Measurements from ENCODE around the gene PPDPF.
A peak's percentile ranks its signal among the peaks of the same experiment; 100 is the strongest.

PPDPF gene

DNA sequence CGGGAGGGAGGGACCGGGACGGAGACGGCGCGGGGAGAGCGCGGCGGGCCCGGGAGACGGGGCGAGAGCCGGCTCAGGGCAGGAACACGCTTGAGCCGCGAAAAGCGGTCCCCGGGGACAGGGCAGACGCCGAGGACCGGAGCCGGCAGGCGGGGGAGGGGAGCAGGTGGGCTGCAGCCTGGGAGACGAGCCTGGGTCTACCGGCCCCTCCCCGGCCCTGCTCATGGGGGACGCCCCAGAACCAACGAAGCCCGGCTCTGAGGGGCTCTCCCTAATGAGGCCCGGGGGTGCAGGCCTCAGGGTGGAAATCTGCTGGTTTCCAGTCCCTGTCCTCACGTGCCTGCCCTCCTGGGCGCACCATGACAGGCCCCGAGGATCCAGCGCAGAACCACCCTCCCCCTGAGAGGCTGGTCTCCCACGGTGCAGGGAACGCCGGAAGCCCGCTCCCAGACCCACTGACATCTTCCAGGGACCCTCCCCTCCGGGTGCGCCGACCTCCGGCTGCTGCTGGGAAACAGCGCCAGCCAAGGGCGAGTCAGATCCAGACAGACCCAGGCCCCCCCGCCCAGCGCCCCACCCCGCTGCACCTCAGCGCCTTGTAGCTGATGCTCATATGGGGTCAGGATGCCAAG, 21.1 kb upstream of the PPDPF start:
- Histone ChIP-seq H3K9me3 (ENCODE audit: control insufficient read depth, low read length) (no peaks in the 10 kb centered on the region), H3K9ac (no peak overlapping the region), H3K36me3 (ENCODE audit: control insufficient read depth, insufficient read depth, low read length) (no peaks in the 10 kb centered on the region), H3K27me3 (ENCODE audit: control insufficient read depth, insufficient read depth, low read length) (no peaks in the 10 kb centered on the region), H3K4me3 (ENCODE audit: low read depth, low read length) (peak overlapping the region; percentile 33), H3K79me2 (no peaks in the 10 kb centered on the region), H3K4me1 (peaks cover 3% of the 10 kb centered on the region), H3K4me2 (ENCODE audit: low read length) (peak overlapping the region; percentile 51), H3K27ac (no peak overlapping the region), H2AFZ (peak overlapping the region; percentile 56)
- TF ChIP-seq, protein P1, sequence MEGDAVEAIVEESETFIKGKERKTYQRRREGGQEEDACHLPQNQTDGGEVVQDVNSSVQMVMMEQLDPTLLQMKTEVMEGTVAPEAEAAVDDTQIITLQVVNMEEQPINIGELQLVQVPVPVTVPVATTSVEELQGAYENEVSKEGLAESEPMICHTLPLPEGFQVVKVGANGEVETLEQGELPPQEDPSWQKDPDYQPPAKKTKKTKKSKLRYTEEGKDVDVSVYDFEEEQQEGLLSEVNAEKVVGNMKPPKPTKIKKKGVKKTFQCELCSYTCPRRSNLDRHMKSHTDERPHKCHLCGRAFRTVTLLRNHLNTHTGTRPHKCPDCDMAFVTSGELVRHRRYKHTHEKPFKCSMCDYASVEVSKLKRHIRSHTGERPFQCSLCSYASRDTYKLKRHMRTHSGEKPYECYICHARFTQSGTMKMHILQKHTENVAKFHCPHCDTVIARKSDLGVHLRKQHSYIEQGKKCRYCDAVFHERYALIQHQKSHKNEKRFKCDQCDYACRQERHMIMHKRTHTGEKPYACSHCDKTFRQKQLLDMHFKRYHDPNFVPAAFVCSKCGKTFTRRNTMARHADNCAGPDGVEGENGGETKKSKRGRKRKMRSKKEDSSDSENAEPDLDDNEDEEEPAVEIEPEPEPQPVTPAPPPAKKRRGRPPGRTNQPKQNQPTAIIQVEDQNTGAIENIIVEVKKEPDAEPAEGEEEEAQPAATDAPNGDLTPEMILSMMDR (IDR thresholded peaks at IDR 0.05), result no peak

DNA sequence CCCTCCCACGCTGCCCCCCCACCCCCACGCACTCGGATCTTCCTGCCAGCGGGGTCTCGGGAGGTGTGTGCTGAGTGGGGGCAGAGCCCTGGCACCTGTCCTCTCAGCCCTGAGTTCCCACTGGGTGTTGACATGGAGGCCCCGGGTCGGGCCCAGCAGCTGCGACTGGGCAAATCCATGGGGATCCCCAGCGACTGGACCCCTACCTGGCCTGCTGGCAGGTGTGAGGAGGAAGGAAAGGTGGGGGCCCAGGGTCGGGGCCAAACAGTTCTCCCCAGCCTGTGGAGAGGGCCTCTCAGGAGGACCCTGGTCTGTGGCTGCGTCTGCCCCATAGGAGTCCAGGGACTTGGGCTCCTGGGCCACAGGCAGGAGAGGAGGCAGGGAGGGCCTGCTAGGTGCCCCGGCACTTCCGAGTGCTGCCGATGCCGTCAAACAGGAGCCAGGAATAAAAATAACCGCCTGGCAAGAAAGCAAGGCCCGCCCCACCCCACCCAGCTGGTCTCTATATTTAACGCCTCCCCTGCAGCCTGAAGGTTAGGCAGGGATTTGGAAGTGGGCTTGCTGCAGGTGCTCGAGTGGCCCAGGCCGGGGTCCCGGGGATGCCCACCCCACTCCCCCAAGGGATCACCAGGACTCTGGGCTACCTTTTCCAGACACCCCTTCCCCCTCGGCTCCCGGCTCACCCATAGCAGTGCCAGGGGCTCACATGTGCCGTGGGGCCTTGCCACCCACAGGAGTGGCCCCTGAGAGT, 20.2 kb upstream of the PPDPF start:
- H3K4me1 ChIP-seq, result peaks cover 3% of the 10 kb centered on the region
- no peak overlapping the region for H2AFZ ChIP-seq

DNA sequence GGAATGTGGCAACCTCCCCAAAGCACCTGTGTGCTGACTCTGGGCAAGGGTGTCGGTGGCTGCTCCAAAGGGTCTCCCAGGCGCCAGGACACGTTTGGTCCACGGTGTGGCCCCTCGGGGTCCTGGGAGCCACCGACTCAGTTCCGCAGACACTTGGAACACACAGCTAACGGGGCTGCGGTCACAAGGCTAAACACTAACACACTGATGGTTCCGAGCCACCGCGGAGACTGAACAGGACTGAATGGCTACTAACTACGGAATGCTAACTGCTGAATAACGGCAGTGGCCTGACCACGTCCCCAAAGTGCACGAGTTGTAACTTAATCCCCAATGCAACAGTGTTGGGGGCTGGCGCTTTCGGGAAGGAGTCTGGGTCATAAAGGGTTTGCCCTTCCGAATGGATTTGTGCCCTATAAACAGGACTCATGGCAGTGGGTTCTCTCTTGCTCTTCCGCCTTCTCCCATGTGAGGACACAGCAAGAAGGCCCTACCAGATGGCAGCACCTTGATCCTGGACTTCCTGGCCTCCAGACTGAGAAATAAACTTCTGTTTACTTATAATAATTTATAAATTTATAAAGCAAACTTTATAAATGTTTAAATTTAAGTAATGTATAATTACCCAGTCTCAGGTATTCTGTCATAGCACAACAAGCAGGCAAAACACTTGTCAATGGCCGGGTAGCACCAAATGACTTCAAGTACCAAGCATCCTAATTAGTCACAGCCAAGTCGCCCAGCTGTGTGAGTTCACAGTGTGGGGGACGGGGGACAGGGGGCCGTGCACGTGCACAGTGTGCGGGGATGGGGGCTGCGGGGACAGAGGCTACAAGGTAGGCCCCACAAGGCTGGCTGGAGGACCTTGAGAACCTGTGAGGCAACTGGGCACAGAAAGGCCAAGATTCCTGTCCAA, 19.4 kb upstream of the PPDPF start:
- Histone ChIP-seq H3K9me3 (ENCODE audit: control insufficient read depth, low read length) (no peaks in the 10 kb centered on the region), H2AFZ (no peak overlapping the region), H3K4me2 (ENCODE audit: low read length) (no peak overlapping the region), H3K27me3 (ENCODE audit: control insufficient read depth, insufficient read depth, low read length) (no peaks in the 10 kb centered on the region), H3K4me3 (ENCODE audit: low read depth, low read length) (no peak overlapping the region), H3K27ac (no peak overlapping the region), H3K79me2 (no peaks in the 10 kb centered on the region), H3K4me1 (peaks cover 3% of the 10 kb centered on the region), H3K9ac (no peak overlapping the region), H3K36me3 (ENCODE audit: control insufficient read depth, insufficient read depth, low read length) (no peaks in the 10 kb centered on the region)
- TF ChIP-seq, protein P1 (IDR thresholded peaks at IDR 0.05), result no peak

More for the DNA sequence above, 20.2 kb upstream of the PPDPF start:
- Histone ChIP-seq H3K4me2 (ENCODE audit: low read length) (no peak overlapping the region), H3K9me3 (ENCODE audit: control insufficient read depth, low read length) (no peaks in the 10 kb centered on the region), H3K27me3 (ENCODE audit: control insufficient read depth, insufficient read depth, low read length) (no peaks in the 10 kb centered on the region), H3K27ac (no peak overlapping the region), H3K4me3 (ENCODE audit: low read depth, low read length) (no peak overlapping the region), H3K79me2 (no peaks in the 10 kb centered on the region), H3K9ac (no peak overlapping the region), H3K36me3 (ENCODE audit: control insufficient read depth, insufficient read depth, low read length) (no peaks in the 10 kb centered on the region)
- TF ChIP-seq, protein P1 (IDR thresholded peaks at IDR 0.05), result no peak

DNA sequence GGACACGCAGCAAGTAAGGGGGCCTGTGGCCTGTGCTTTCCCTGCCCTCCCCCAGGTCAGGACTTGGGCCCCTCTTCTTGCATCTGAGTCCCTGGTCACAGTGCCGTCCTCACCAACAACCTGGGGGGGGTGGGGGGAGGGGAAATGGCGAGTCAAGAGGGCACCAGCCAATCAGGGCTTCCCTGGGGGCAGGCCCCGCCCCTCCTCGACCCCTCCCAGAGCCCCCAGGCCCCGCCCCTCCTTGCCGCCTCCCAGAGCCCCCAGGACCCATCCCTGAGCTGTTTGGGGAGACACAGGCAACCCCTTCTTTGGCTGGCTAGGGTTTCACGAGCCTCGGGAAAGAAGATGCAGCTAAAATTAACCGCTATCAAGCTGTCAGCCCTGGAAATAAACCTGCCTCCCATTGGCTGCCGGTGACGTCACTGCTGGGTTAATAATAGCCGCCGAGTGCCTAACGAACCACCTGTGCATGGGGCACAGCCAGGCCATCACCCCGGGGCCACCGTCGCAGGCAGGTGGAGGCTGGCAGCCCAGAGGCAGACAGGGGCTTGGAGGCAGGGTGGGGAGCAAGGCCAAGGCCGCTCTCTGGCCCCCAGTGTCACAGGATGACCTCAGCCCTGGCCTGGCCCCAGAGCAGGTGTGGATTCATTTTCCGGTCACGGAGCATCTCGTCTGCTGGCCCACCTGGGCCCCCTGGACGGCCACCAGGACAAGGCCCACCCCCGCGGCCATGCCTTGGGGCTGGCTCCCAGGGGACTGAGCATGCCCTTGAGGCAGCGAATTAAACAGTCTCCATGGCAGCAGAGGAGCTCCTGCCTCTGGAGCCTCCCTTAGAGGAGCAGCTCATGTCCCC, 18.5 kb upstream of the PPDPF start:
- H3K27me3 ChIP-seq (ENCODE audit: control insufficient read depth, insufficient read depth, low read length), result no peaks in the 10 kb centered on the region
- H3K27ac ChIP-seq, result no peak overlapping the region
- H3K4me2 ChIP-seq (ENCODE audit: low read length), result no peak overlapping the region
- TF ChIP-seq, protein P1 (IDR thresholded peaks at IDR 0.05), result no peak
- H2AFZ ChIP-seq, result no peak overlapping the region
- H3K9me3 ChIP-seq (ENCODE audit: control insufficient read depth, low read length), result no peaks in the 10 kb centered on the region
- H3K4me3 ChIP-seq (ENCODE audit: low read depth, low read length), result no peak overlapping the region
- H3K4me1 ChIP-seq, result peaks cover 3% of the 10 kb centered on the region
- H3K36me3 ChIP-seq (ENCODE audit: control insufficient read depth, insufficient read depth, low read length), result no peaks in the 10 kb centered on the region
- no peak overlapping the region for H3K9ac ChIP-seq
- no peaks in the 10 kb centered on the region for H3K79me2 ChIP-seq
